Pancreas (tissue), 10 donors: Measurements from ENCODE around the gene SEMA3D. TPM values are rescaled to one million over a fixed set of nuclear protein-coding genes. Genes with fewer than 3 reads are reported as not detected.

Experiments used
- ATAC-seq, 4 donors: fragments of 200-7000 bp; cut with Tn5 transposase; one replicate each; pipeline versions ENCODE4 v1.8.0 to v1.9.1; 2020; ENCODE audit warnings: mild to moderate bottlenecking in 4 of 4, moderate library complexity in 4 of 4
- DNase-seq, 6 donors: peaks; one replicate each; pipeline ENCODE4 v3.0.0-alpha.2; 2020
- FAIRE-seq: peaks from 2 replicates; lab custom pipeline; 2012; peaks lifted over from hg19 to GRCh38; lab: Jason Lieb, UNC
- H3K27ac ChIP-seq, 4 donors: fragments of 200-600 bp; sonication (generic); 1 replicate in 3 of 4; 2 replicates in 1 of 4; pipeline versions ENCODE4 v1.5.0 to v1.8.0; 2020
- H3K27me3 ChIP-seq, 4 donors: fragments of 200-600 bp; one replicate each; pipeline ENCODE4 v1.8.0; 2021
- H3K36me3 ChIP-seq, 3 donors: fragments of 200-600 bp; sonication (generic) in 1 of 3; one replicate each; pipeline versions ENCODE4 v1.5.0 to v1.8.0; 2020 to 2021
- H3K4me1 ChIP-seq, 3 donors: fragments of 200-600 bp; one replicate each; pipeline ENCODE4 v1.8.0; 2021
- H3K4me3 ChIP-seq, 4 donors: fragments of 200-600 bp; sonication (generic) in 2 of 4; one replicate each; pipeline versions ENCODE4 v1.5.0 to v1.8.0; 2020 to 2021
- H3K9me3 ChIP-seq, 4 donors: fragments of 200-600 bp; one replicate each; pipeline ENCODE4 v1.8.0; 2021
- CTCF ChIP-seq, 4 donors: fragments of 200-600 bp; sonication (generic) in 3 of 4; IDR thresholded peaks; one replicate each; pipeline versions ENCODE4 v1.5.0 to v1.8.0; 2021; ENCODE audit warnings: antibody characterized with exemption in 4 of 4
- WGBS, 2 donors: extraction: QIAGEN DNeasy Blood & Tissue Kit; methylation state at CpG; one replicate each; pipeline ENCODE4 v1.1.7; 2013; 5-methylcytosine and 5-hydroxymethylcytosine counted together
- intact Hi-C, 3 donors: fragments of 100-400 bp; cut with DNase I; formaldehyde crosslinking; loops; one replicate each; pipeline versions ENCODE4 v1.11.1 to v1.14.2; 2022
- polyA plus RNA-seq, 2 donors: library from polyadenylated mRNA; stranded (reverse); fragments of 200-250 nt; gene quantifications; one replicate each; pipeline ENCODE4 v1.2.3, GENCODE V29; 2013
- total RNA-seq, 6 donors: library from RNA; stranded (reverse); fragmentation: NEBNext Ultra II Directional in 4 of 6; extraction: Animal tissue kit (Norgen Biotek cat#: 25700) in 4 of 6; gene quantifications; one replicate each; pipeline versions ENCODE4 v1.2.1 to v1.2.4, GENCODE V29; 2021 to 2023
- donor health status: healthy with polysubstance abuse.
- donor health status: DM: no; HTN: no; CAD: no; lungs with moderate emphysema.
- donor health status: DM: no; HTN: no; CAD: no.
- donor health status: control.
- donor health status: control.
- donor health status: Bipolar disorder and iron deficiency.
- donor health status: DM: yes; HTN: yes; CAD: no.
- donor health status: DM: no; HTN: no; CAD: no.
- donor health status: DM: no; HTN: no; CAD: no.
- donor health status: DM: yes; HTN: yes; CAD: no.

SEMA3D gene
- total and polyA plus RNA-seq, 8 donors, result 0.14 to 0.28 (median 0.19) TPM

DNA sequence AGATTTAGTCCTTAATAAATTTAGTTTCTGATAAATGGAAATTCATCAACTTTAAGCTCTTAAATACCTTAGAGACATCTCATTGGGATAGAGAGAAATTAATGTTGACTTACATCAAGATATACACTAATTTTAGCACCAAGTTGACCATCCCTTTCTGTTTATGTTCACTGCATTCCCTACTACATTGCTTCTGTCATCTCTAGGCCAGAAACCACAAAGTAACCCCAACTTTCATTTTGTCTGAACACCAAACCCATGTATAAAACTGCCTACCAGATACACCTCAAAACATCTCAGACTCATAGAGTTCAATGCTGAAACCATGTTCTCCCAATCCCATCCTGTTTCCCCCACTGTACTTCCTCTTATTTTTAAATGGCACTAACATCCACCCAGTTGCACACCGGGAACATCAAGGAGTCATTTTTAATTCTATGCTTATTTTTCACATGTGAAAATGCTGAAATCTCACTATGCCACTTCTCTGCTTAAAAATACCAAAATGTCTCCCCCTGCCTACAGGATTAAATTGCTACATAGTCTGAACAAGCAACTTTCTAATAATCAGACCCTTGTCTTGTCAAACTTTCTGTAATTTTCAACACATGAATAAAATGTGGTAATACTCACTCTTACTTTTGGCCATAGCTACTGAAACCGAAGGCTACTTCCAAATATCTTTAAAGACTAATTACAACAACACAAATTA, 201.6 kb downstream of the SEMA3D start:
- FAIRE-seq (no peak), ATAC-seq (no peak), DNase-seq (no peak)
- WGBS, 2 donors, result 76 to 85% methylated on average over 2 of the region's 2 CpGs
- H3K36me3 ChIP-seq, result no peaks in the 10 kb centered on the region
- H3K4me1 ChIP-seq, result no peaks in the 10 kb centered on the region
- peaks cover 0 to 3% (median 0%) of the 10 kb centered on the region in 4 donors for H3K27me3 ChIP-seq
- TF ChIP-seq CTCF (IDR thresholded peaks at IDR 0.05), result no peak
- no peaks in the 10 kb centered on the region for H3K9me3 ChIP-seq
- H3K27ac ChIP-seq, result no peak overlapping the region
- H3K4me3 ChIP-seq, result no peak overlapping the region
- intact Hi-C loops, result no loop called here

GRCh38 chr7:84982199-84982598, 204.7 kb downstream of the SEMA3D start:
- peaks cover 0 to 3% (median 0%) of the 10 kb centered on the region in 4 donors for H3K27me3 ChIP-seq
- H3K4me1 ChIP-seq, result no peaks in the 10 kb centered on the region
- no peaks in the 10 kb centered on the region for H3K36me3 ChIP-seq
- ATAC-seq (no peak), FAIRE-seq (no peak), DNase-seq (no peak)
- no peak for TF ChIP-seq CTCF (IDR thresholded peaks at IDR 0.05)
- H3K9me3 ChIP-seq, result no peaks in the 10 kb centered on the region
- H3K27ac ChIP-seq, result no peak overlapping the region
- intact Hi-C loops, result no loop called here
- H3K4me3 ChIP-seq, result no peak overlapping the region

DNA sequence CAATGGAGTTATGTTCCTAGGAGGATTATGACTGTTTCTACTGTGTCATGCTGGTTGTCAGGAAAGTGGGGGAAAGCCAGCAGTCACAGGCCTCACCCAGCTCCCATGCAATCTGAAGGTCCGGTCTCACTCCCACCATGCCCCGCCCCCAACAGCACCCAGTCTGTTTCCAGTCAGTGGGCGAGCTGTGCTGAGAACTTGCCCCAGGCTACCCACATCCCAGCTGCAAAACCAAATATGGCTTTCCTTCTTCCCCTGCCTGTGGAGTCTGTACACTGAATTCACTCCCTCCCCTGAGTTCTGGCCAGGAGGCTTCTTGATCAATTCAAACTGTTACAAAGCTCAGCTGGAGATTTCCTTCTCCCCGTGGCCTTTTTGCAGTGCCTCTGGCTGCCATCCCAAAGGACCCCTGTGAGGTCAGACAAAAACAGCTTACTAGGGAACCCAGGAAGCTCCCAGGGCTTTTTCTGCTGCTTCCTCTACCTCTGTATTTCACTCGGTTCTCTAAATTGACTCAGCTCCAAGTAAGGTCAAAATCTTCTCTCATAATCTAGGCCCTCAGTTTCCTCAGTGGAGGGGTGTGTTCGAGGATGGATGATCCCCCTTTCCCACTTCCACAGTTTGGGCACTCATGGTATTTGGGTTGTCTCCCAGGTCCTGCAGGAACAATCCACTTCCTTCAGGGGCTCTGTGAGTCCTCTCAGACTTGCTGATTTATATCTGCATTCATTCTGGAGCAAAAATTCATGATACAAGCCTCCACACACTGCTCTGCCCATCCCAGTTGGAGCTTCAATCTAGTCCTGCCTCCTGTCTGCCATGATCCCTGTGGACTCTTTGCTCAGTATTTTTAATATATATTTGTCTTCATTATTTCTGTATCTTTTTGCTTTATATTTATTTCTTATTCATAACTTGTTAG, 205.5 kb downstream of the SEMA3D start:
- H3K9me3 ChIP-seq, result no peaks in the 10 kb centered on the region
- peaks cover 0 to 3% (median 0%) of the 10 kb centered on the region in 4 donors for H3K27me3 ChIP-seq
- no peak for DNase-seq
- H3K36me3 ChIP-seq, result no peaks in the 10 kb centered on the region
- H3K4me3 ChIP-seq, result no peak overlapping the region
- no peaks in the 10 kb centered on the region for H3K4me1 ChIP-seq
- no peak for TF ChIP-seq CTCF (IDR thresholded peaks at IDR 0.05)
- FAIRE-seq, result no peak
- H3K27ac ChIP-seq, result no peak overlapping the region
- no peak for ATAC-seq
- intact Hi-C loops, result no loop called here
- 56% methylated on average over 6 of the region's 6 CpGs for WGBS, 2 donors

DNA sequence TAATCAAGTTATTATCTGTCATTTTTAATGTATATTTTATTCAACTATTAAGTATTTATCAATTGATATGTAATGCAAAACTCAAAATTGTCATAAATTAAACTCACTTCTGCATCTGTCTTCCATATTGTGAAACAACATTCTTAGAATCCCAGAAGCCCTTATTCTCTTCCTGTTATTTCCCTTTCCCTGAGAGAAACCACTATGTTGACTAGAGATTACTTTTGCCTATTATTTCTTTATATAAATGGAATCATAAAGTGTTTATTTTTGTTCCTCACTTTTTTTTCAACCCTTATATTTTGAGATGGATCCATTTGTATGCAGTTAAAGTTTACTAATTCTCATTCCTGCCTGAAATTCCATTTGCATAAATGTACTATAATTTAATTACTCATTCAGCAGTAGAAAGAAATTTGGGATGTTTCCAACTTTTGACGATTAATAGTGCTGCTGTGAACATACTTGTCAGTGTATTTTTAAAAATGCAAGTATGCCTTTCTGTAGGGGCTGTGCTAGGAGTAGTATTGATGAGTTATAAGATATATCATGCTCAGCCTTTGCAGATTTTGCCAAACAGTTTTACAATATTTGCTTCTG, 211.2 kb downstream of the SEMA3D start:
- H3K27ac ChIP-seq, result no peak overlapping the region
- no peak for ATAC-seq
- TF ChIP-seq CTCF (IDR thresholded peaks at IDR 0.05), result no peak
- no peak for FAIRE-seq
- DNase-seq, result no peak
- 33 to 46% methylated on average over 1 of the region's 1 CpG for WGBS, 2 donors
- intact Hi-C loops, result no loop called here
- no peaks in the 10 kb centered on the region for H3K9me3 ChIP-seq
- H3K27me3 ChIP-seq, result no peaks in the 10 kb centered on the region
- peaks cover 0 to 10% (median 10%) of the 10 kb centered on the region in 3 donors for H3K4me1 ChIP-seq
- H3K36me3 ChIP-seq, result no peaks in the 10 kb centered on the region
- H3K4me3 ChIP-seq, result no peak overlapping the region
